KMS-11 (cell line): ENCODE data around the gene SPARCL1.

Experiments
- H2AFZ ChIP-seq: fragments of 200-600 bp; sonication (generic); 2 replicates; pipeline ENCODE4 v1.6.1; 2016; ENCODE audit warnings: antibody characterized with exemption, mixed run types, low read depth
- H3K27ac ChIP-seq: fragments of 200-600 bp; sonication (generic); 2 replicates; pipeline ENCODE4 v1.6.1; 2016; ENCODE audit warnings: mild to moderate bottlenecking, mixed run types
- H3K27me3 ChIP-seq: fragments of 200-600 bp; sonication (generic); 2 replicates; pipeline ENCODE4 v1.6.1; 2017; ENCODE audit warnings: mild to moderate bottlenecking, low read depth, mixed run types, moderate library complexity; ENCODE audit not compliant: insufficient read depth
- H3K36me3 ChIP-seq: fragments of 200-600 bp; sonication (generic); 2 replicates; pipeline ENCODE4 v1.6.1; 2017; ENCODE audit warnings: mild to moderate bottlenecking, mixed run types; ENCODE audit not compliant: insufficient read depth
- H3K4me1 ChIP-seq: fragments of 200-600 bp; sonication (generic); 2 replicates; pipeline ENCODE4 v1.6.1; 2016; ENCODE audit warnings: mild to moderate bottlenecking, low read depth, mixed run types; ENCODE audit not compliant: poor library complexity, severe bottlenecking
- H3K4me2 ChIP-seq: fragments of 200-600 bp; sonication (generic); 2 replicates; pipeline ENCODE4 v1.7.0; 2016; ENCODE audit warnings: mild to moderate bottlenecking, mixed run types
- H3K4me3 ChIP-seq: fragments of 200-600 bp; sonication (generic); IDR thresholded peaks from 2 replicates; pipeline ENCODE4 v1.6.1; 2017; ENCODE audit warnings: low read depth, low read length, mixed read lengths; ENCODE audit not compliant: insufficient read depth
- H3K79me2 ChIP-seq: fragments of 200-600 bp; sonication (generic); 2 replicates; pipeline ENCODE4 v1.6.1; 2016; ENCODE audit warnings: low read depth, mixed run types; ENCODE audit not compliant: insufficient read depth
- H3K9ac ChIP-seq: fragments of 200-600 bp; sonication (generic); 2 replicates; pipeline ENCODE4 v1.6.1; 2016; ENCODE audit warnings: mild to moderate bottlenecking, mixed run types
- H4K20me1 ChIP-seq: fragments of 200-600 bp; sonication (generic); 2 replicates; pipeline ENCODE4 v1.6.1; 2016; ENCODE audit warnings: mild to moderate bottlenecking, mixed run types; ENCODE audit not compliant: insufficient read depth
- TF ChIP-seq, protein P1 (sequence below): fragments of 200-600 bp; sonication (generic); conservative IDR thresholded peaks from 2 replicates; pipeline ENCODE4 v1.6.1; 2017; ENCODE audit warnings: low read depth, mild to moderate bottlenecking, antibody characterized with exemption, low read length, moderate library complexity, mixed read lengths

Gene SPARCL1

DNA sequence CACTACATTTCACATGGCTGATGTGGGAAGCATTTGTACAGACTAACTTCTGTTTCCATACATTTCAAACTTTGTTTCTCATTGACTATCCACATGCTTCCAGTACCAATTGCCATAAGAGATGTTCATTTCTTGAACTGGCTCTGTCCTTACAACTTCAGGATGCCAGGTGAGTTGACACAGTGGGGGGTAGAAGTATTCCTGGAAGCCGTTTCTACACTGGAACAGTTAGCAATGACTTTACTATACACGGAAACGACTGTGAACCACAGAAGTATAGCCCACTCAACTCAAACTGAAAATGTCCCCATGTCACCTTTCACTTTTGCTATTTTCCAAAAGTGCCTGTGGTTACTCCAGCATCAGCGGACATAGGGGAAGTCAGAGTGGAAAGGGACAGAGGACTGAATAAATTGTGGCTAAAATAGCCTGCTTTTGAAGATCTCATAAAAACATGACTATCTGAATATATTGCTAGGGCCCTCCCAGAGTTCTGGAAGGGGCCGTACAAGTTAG, 41.2 kb upstream of the SPARCL1 start:
- TF ChIP-seq, protein P1, sequence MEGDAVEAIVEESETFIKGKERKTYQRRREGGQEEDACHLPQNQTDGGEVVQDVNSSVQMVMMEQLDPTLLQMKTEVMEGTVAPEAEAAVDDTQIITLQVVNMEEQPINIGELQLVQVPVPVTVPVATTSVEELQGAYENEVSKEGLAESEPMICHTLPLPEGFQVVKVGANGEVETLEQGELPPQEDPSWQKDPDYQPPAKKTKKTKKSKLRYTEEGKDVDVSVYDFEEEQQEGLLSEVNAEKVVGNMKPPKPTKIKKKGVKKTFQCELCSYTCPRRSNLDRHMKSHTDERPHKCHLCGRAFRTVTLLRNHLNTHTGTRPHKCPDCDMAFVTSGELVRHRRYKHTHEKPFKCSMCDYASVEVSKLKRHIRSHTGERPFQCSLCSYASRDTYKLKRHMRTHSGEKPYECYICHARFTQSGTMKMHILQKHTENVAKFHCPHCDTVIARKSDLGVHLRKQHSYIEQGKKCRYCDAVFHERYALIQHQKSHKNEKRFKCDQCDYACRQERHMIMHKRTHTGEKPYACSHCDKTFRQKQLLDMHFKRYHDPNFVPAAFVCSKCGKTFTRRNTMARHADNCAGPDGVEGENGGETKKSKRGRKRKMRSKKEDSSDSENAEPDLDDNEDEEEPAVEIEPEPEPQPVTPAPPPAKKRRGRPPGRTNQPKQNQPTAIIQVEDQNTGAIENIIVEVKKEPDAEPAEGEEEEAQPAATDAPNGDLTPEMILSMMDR, result no peak
- no peaks in the 10 kb centered on the region for H3K27me3 ChIP-seq
- H3K4me2 ChIP-seq, result no peak overlapping the region
- H3K79me2 ChIP-seq, result no peaks in the 10 kb centered on the region
- no peaks in the 10 kb centered on the region for H4K20me1 ChIP-seq
- no peaks in the 10 kb centered on the region for H3K4me1 ChIP-seq
- no peaks in the 10 kb centered on the region for H3K36me3 ChIP-seq
- H3K27ac ChIP-seq, result no peak overlapping the region
- no peak overlapping the region for H2AFZ ChIP-seq
- no peak overlapping the region for H3K9ac ChIP-seq
- no peak overlapping the region for H3K4me3 ChIP-seq

DNA sequence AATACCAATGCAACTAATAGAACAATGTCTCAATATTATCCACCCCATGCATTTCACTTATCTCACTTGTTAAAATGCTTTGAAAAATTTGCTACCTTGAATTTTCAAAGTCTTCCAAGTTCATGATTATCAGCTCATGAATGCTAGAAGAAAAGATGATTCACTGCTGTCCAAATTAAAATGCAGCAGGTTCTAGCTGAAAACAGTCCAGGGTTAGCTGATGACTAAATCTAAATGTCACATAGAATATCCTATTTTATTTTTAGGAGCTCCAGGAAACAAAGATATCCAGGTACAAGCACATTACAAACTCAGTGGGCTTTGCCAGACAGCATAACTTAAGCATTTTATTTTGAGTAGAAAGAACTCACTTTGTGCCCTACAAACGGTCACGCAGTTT, 38.0 kb upstream of the SPARCL1 start:
- TF ChIP-seq, protein P1, result no peak
- Histone ChIP-seq H3K27ac (no peak overlapping the region), H2AFZ (no peak overlapping the region), H3K4me2 (no peak overlapping the region), H3K4me3 (no peak overlapping the region), H4K20me1 (no peaks in the 10 kb centered on the region), H3K36me3 (no peaks in the 10 kb centered on the region), H3K79me2 (no peaks in the 10 kb centered on the region), H3K9ac (no peak overlapping the region), H3K4me1 (no peaks in the 10 kb centered on the region), H3K27me3 (no peaks in the 10 kb centered on the region)

DNA sequence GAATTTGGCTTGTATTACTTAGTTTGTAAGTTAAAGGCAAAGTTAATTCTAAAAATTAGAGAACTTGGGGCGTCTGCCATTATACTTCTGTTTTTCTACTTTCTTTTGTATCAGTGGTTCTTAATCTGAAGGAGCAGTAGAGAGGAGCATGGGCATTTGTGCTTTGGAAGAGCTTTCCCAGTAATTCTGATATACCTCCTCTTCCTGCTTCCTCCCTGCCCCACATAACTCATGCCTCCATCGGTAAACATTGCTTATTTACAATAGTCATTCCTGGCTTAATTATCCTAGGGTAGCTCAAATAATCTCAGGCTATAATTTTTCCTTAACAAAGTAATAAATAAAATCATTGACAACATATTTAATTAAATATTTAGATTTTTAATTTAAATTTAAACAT, 37.1 kb upstream of the SPARCL1 start:
- Histone ChIP-seq H3K4me2 (no peak overlapping the region), H3K27me3 (no peaks in the 10 kb centered on the region), H3K4me3 (no peak overlapping the region), H3K4me1 (no peaks in the 10 kb centered on the region), H4K20me1 (no peaks in the 10 kb centered on the region), H3K36me3 (no peaks in the 10 kb centered on the region), H3K9ac (no peak overlapping the region), H2AFZ (no peak overlapping the region), H3K27ac (no peak overlapping the region), H3K79me2 (no peaks in the 10 kb centered on the region)
- TF ChIP-seq, protein P1, result no peak

DNA sequence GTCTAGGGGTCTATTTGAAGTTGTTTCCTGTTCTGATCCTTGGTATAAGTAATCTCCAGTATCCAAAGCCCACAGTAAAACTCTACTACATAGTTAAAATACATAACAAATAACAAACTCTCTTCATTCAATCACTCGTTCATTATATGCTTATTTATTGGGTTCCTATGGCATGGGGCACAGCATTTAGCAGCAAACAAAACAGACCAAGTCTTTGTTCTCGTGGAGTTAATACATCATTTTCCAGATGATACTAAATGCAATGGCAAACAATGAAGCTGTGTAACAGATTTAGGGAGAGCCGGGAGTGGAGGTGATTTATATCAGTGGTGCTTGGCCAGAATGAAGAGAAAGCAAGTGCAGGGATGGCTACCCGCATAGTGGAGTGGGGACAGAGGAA, 36.6 kb upstream of the SPARCL1 start:
- TF ChIP-seq, protein P1, result no peak
- no peaks in the 10 kb centered on the region for H3K79me2 ChIP-seq
- no peaks in the 10 kb centered on the region for H3K27me3 ChIP-seq
- H3K4me2 ChIP-seq, result no peak overlapping the region
- no peaks in the 10 kb centered on the region for H3K36me3 ChIP-seq
- H3K9ac ChIP-seq, result no peak overlapping the region
- H3K4me3 ChIP-seq, result no peak overlapping the region
- H3K4me1 ChIP-seq, result no peaks in the 10 kb centered on the region
- no peaks in the 10 kb centered on the region for H4K20me1 ChIP-seq
- H3K27ac ChIP-seq, result no peak overlapping the region
- H2AFZ ChIP-seq, result no peak overlapping the region

DNA sequence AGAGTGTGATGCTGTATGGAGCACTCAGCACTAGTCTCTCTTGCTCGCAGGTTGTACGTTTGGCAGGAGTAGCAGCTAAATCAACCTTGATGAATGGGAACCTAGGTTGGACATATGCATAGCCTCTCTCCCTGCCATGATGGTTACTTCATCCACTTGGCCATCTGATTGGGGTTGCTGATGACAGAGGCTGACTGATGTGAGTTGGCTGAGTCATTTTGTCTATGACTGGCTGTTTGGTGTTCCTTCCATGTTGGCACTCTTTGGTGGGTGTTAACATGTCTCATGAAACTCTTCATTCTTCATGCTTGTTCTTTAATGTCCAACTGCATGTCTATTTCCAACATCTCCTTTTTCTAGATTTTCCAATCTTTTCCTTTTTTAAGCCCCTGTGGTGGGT, 31.6 kb upstream of the SPARCL1 start:
- H3K4me2 ChIP-seq, result no peak overlapping the region
- no peak overlapping the region for H2AFZ ChIP-seq
- peaks cover 15% of the 10 kb centered on the region for H3K4me1 ChIP-seq
- no peak overlapping the region for H3K9ac ChIP-seq
- TF ChIP-seq, protein P1, result no peak
- no peak overlapping the region for H3K4me3 ChIP-seq
- no peaks in the 10 kb centered on the region for H4K20me1 ChIP-seq
- H3K79me2 ChIP-seq, result no peaks in the 10 kb centered on the region
- H3K27me3 ChIP-seq, result no peaks in the 10 kb centered on the region
- H3K27ac ChIP-seq, result no peak overlapping the region
- H3K36me3 ChIP-seq, result no peaks in the 10 kb centered on the region
